ENCODE data around the gene CSNK1G2. TPM values are rescaled to one million over a fixed set of nuclear protein-coding genes. Genes with fewer than 3 reads are reported as not detected.
A peak's percentile ranks its signal among the peaks of the same experiment; 100 is the strongest.

CSNK1G2 gene
- total RNA-seq, 1 experiment from 2014 or later: 186 TPM

DNA sequence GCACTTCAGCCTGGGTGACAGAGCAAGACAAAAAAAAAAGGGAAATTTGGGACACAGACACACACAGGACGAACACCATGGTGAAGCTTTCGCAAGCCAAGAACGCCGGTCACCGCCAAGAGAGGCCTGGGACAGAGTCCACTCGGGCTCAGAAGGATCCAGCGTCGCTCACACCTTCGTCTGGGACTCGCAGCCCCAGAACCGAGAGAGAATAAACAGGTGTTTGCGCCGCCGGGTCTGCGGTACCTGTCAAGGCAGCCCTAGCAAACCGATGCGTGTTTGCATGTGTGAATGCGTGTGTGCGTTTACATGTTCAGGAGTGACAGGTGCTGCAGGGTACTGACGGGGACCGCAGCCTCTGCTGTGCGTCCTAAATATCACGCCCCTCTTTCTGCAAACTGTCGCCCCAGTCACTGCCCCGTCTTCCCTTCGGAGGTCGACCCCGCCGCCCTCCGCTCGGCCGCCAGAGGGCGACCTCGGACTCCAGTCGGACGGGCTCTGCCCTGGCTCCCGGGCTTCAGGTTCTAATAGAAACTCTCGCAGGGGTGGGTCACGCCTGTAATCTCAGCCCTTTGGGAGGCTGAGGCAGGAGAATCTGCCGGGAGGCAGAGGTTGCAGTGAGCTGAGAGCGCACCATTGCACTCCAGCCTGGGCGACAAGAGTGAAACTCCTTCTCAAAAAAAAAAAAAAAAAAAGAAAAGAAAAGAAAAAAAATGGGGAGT lies 11.8 kb upstream of the CSNK1G2 start:
- Histone ChIP-seq H3K4me3 (ENCODE audit: insufficient read depth, low read depth, low read length) (peak overlapping the region; percentile 33), H3K36me3 (replicated peaks; ENCODE audit: control insufficient read depth, insufficient read depth, low read length) (no peaks in the 10 kb centered on the region; the same call in none of the 2 replicates), H3K27me3 (ENCODE audit: control insufficient read depth, insufficient read depth, low read length) (no peaks in the 10 kb centered on the region; the same call in 1 of the 2 replicates)
- peak; percentile 98 for DNase-seq

DNA sequence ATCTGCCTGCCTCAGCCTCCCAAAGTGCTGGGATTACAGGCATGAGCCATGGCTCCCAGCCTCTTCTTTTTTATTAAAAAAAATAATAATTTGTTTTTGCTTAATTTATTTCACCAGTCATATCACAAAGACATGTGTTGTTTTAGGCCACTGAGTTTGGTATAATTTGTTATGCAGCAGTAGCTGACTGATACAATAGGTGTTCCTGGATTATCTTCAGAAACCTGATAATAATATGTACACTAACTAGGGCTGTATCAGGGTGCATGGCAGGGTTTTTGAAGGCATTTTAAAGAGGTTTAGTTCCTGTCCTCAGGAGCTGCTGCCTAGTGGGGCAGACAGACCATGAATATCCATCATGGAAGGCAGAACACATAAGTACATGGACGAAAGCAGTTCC lies 9.5 kb upstream of the CSNK1G2 start:
- H3K4me3 ChIP-seq (ENCODE audit: insufficient read depth, low read depth, low read length): no peak overlapping the region
- H3K27me3 ChIP-seq (ENCODE audit: control insufficient read depth, insufficient read depth, low read length): no peaks in the 10 kb centered on the region; the same call in 1 of the 2 replicates
- no peak for DNase-seq
- H3K36me3 ChIP-seq (replicated peaks; ENCODE audit: control insufficient read depth, insufficient read depth, low read length): no peaks in the 10 kb centered on the region

DNA sequence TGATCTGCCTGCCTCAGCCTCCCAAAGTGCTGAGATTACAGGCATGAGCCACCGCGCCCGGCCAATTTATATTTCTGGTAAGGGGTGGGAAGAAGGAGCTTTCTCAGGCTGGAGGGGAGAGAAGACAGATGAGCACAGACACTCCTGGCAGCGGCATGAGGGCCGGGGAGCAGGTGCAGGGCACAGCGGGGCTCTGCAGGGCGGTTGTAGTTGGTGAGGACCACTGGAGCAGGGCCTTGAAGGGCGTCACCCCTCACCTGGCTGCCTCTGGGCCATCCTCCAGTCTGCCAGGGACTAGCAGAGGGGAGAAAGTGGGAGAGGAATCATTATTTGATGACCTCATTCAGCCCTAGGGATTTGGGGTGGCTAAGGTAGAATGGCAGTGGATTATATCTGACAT lies 8.6 kb upstream of the CSNK1G2 start:
- no peak overlapping the region for H3K4me3 ChIP-seq (ENCODE audit: insufficient read depth, low read depth, low read length)
- H3K36me3 ChIP-seq (replicated peaks; ENCODE audit: control insufficient read depth, insufficient read depth, low read length): no peaks in the 10 kb centered on the region
- DNase-seq: no peak
- H3K27me3 ChIP-seq (ENCODE audit: control insufficient read depth, insufficient read depth, low read length): no peaks in the 10 kb centered on the region; the same call in 1 of the 2 replicates

DNA sequence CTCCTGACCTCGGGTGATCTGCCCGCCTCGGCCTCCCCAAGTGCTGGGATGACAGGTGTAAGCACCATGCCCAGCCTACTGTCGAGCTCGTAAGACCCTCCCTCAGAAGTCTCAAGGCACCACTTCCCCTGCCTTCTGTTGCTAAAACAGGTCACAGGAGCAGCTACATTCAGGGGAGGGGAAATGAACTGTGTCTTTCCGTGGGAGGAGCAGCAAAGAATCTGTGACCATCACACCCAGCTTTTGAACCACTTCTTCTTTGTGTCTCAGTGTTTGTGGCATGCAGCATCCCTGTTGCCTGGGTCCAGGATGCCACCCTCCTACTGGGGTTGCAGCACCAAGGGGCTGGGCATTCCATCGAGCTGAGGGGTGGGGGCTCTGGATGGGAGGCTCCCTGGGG lies 7.7 kb upstream of the CSNK1G2 start:
- DNase-seq: no peak
- H3K36me3 ChIP-seq (replicated peaks; ENCODE audit: control insufficient read depth, insufficient read depth, low read length): no peaks in the 10 kb centered on the region
- H3K4me3 ChIP-seq (ENCODE audit: insufficient read depth, low read depth, low read length): no peak overlapping the region
- no peaks in the 10 kb centered on the region; the same call in 1 of the 2 replicates for H3K27me3 ChIP-seq (ENCODE audit: control insufficient read depth, insufficient read depth, low read length)

DNA sequence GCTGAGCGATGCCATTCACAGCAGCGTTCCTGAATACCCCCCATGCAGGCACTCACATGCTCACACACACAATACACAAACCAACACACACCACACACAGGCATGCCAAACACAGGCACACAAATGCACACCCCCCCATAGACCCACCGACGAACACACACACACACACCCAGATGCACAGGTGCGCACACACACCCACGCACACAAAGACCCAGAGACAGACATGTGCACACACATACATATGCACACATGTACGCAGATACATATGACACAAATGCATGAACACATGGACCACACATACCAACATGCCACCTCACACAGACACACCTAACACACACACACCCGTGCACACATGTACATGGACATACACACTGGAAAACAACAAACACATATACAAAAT lies 7.0 kb upstream of the CSNK1G2 start:
- no peaks in the 10 kb centered on the region; the same call in 1 of the 2 replicates for H3K27me3 ChIP-seq (ENCODE audit: control insufficient read depth, insufficient read depth, low read length)
- DNase-seq: no peak
- H3K36me3 ChIP-seq (replicated peaks; ENCODE audit: control insufficient read depth, insufficient read depth, low read length): no peaks in the 10 kb centered on the region
- H3K4me3 ChIP-seq (ENCODE audit: insufficient read depth, low read depth, low read length): no peak overlapping the region

DNA sequence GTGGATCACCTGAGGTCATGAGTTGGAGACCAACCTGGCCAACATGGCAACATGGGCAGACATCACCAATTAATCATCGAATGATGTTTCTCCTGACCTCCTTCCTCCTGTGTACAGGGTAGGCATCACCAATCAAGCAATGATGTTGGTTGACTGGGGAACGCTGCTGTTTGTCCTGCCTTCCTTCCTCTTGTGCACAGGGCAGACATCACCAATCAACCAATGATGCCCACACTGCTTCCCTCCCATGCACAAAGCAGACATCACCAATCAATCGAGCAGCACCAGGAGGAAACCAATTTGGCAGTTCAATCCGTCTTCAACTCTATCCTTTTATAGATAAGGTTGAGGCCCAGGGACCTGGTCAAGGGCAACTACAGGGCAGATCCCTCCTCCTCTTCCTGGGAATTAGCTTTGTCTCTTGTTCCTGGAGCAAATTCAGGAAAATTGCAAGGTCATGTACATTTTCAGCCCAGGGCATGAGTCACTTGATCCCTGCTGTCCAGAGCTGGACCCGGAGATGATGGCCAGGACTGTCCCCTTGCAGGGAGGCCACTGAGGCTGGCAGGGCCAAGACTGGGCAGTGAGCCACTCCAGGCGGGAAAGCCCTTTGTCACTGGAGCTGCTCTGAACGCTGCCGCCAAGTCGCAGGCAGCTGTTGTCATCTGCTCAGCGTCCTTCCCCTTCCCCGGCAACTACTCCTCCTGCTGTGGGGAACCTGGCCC lies 5.3 kb upstream of the CSNK1G2 start:
- no peaks in the 10 kb centered on the region for H3K27me3 ChIP-seq (ENCODE audit: control insufficient read depth, insufficient read depth, low read length)
- DNase-seq: no peak
- no peaks in the 10 kb centered on the region for H3K36me3 ChIP-seq (replicated peaks; ENCODE audit: control insufficient read depth, insufficient read depth, low read length)
- no peak overlapping the region for H3K4me3 ChIP-seq (ENCODE audit: insufficient read depth, low read depth, low read length)

DNA sequence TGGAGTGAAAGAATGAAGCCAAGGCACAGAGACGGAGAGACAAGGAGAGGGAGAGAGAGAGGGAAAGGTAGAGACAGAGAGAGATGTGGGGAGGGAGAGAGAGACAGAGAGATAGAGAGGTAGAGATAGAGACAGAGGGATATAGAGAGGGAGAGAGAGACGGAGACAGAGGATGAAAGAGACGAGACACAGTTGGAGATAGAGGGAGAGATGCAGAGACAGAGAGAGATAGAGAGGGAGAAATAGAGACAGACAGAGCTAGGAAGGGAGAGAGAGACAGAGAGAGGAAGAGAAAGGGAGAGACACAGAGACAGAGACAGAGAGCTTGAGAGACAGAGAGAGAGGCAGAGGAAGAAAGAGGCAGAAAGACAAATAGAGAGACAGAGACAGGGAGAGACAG lies 4.5 kb upstream of the CSNK1G2 start:
- Histone ChIP-seq H3K27me3 (ENCODE audit: control insufficient read depth, insufficient read depth, low read length) (no peaks in the 10 kb centered on the region), H3K4me3 (ENCODE audit: insufficient read depth, low read depth, low read length) (no peak overlapping the region), H3K36me3 (replicated peaks; ENCODE audit: control insufficient read depth, insufficient read depth, low read length) (no peaks in the 10 kb centered on the region)
- no peak for DNase-seq

DNA sequence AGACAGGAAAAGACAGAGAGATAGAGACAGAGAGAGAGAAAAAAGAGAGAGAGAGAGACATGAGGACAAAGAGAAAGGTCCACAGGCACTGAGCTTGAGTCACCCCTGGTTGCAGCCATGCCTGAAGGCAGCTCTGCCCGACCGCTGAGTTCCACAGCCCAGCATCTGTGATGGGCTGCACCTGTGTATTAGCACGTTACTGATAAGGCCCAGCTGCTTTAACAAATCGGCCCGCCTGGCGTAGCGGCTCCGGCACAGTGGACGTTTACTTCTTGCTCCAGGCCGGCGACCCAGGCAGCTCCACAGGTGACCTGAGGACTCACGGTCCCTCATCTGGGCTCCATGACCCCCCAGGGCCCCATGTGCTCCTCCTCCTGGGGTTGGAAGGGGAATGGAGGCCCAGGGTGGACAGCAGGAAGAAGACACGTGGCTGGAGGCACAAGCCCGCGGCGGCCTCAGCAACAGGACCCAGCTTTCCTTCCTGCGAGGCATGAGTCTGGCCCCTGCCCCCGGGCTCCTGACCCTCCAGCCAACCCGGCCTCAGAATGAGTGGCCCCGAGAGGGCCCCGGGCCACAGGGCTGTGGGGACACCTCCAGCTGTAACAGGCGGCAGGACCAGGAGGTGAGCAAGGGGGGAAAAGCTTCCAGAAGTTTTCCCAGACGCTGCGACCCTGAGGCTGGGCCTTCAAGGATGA lies 3.9 kb upstream of the CSNK1G2 start:
- DNase-seq: no peak
- Histone ChIP-seq H3K4me3 (ENCODE audit: insufficient read depth, low read depth, low read length) (no peak overlapping the region), H3K36me3 (replicated peaks; ENCODE audit: control insufficient read depth, insufficient read depth, low read length) (no peaks in the 10 kb centered on the region), H3K27me3 (ENCODE audit: control insufficient read depth, insufficient read depth, low read length) (no peaks in the 10 kb centered on the region)

DNA sequence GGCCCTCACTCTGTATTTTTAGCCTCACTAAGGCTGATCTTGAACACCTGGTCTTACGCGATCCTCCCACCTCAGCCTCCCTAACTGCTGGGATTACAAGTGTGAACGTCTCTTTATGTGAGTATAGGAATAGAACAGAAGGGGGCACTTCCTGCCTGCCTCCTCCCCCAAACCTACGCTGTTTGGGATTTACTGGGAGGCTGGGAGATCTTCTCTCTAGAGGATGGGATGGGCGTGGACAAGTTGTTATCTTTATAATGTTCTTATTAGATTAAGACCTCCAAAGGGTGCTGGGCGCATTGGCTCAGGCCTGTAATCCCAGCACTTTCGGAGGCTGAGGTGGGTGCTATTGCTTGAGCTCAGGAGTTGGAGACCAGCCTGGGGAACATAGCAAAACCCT lies 2.9 kb upstream of the CSNK1G2 start:
- DNase-seq: no peak
- Histone ChIP-seq H3K36me3 (replicated peaks; ENCODE audit: control insufficient read depth, insufficient read depth, low read length) (no peaks in the 10 kb centered on the region), H3K27me3 (ENCODE audit: control insufficient read depth, insufficient read depth, low read length) (no peaks in the 10 kb centered on the region), H3K4me3 (ENCODE audit: insufficient read depth, low read depth, low read length) (no peak overlapping the region)

DNA sequence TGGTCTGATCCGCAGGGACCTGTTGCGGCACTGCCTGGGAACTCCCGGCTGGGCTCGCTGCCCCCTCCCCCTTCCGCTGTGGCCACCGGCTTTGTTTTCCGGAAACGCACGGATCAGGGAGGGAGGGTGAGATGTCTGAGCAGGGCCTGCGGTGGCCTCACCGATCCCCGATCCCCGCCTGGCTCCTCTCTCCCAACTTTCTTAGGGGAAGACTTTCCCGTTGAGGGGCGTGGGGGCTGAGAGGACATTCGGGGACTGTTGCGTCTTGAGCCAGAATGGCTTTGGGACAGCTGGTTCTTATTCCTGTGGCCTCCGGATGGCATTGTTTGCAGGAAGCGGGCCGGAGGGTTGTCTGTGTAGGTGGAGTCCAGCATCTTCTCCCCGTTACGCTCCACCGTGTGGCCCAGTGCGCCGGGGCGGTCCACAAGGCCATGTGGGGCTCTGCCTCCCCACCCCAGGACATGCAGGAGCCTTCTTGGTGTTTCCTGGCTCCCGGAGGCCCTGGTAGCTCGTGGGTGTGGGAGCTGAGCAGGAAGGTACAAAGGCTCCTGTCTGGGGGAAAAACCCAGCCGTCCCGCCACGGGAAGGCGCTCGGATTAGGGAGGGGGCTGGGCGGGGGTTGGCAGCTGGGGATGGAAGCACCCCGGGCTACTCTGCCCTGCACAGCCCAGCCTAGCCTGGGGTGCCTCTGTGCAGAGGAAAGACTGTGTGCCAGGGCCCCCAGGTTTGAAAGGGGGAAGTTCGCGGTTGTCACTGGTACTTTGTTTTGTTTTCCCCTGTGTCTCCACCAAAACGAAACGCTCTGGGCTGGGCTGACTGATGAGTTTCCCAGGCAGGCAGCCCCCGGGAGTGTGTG lies 1.3 kb downstream of the CSNK1G2 start:
- Histone ChIP-seq H3K4me3 (ENCODE audit: insufficient read depth, low read depth, low read length) (peak overlapping the region; percentile 80), H3K27me3 (ENCODE audit: control insufficient read depth, insufficient read depth, low read length) (no peaks in the 10 kb centered on the region), H3K36me3 (replicated peaks; ENCODE audit: control insufficient read depth, insufficient read depth, low read length) (no peaks in the 10 kb centered on the region)
- peak; percentile 98 for DNase-seq

DNA sequence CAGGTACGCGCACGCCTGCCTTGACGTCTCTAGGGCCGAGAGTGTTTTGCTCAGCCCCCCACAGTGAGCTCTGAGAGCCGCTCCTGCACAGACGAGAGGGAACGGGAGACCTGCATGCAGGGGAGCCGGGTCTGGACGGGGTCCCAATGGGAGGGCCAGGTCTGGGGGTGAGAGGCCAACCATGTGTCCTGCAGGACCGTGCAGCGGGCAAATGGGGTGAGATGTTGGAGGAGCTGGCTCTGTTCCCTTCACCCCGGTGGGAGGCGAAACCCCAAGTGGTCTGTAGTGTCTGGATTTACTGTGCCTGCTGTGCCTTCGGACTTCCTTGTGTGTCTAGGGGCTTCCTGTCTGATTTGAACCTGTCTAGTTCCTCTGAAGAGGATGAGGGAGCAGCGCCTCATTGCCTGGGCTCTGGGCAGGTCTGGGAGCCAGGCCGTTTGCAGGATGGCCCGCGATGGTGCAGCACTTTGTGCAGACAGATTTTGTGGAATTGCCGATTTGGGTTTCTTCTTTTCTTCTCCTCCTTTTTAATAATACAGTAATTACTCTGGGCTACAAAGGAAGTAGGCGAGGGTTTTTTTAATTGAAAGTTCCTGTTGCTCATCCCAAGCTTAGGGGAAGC lies 2.1 kb downstream of the CSNK1G2 start:
- Histone ChIP-seq H3K27me3 (ENCODE audit: control insufficient read depth, insufficient read depth, low read length) (no peaks in the 10 kb centered on the region), H3K36me3 (replicated peaks; ENCODE audit: control insufficient read depth, insufficient read depth, low read length) (no peaks in the 10 kb centered on the region), H3K4me3 (ENCODE audit: insufficient read depth, low read depth, low read length) (peak overlapping the region; percentile 80)
- DNase-seq: no peak

DNA sequence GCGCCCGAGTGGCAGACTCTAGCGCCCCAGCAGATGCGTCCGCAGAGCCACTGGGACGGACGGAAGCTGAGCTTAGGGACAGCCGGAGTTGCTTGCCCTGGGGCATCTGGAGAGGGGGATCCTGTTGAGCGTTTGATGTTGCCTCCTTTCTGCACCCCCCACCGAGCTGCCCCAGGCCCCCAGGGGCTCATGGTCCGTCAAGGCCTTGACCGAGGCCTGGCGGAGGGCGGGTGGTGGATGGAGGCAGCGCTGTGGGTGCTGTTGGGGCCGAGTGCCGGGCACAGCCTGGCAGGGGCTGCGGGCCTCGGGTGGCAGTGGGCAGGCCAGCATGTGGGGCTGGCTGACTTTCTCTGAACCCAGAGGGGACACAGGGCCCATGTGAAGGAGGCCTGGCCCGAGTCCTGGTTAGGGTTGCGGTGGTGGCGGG lies 2.7 kb downstream of the CSNK1G2 start:
- no peak overlapping the region for H3K4me3 ChIP-seq (ENCODE audit: insufficient read depth, low read depth, low read length)
- no peaks in the 10 kb centered on the region for H3K27me3 ChIP-seq (ENCODE audit: control insufficient read depth, insufficient read depth, low read length)
- H3K36me3 ChIP-seq (replicated peaks; ENCODE audit: control insufficient read depth, insufficient read depth, low read length): no peaks in the 10 kb centered on the region

DNA sequence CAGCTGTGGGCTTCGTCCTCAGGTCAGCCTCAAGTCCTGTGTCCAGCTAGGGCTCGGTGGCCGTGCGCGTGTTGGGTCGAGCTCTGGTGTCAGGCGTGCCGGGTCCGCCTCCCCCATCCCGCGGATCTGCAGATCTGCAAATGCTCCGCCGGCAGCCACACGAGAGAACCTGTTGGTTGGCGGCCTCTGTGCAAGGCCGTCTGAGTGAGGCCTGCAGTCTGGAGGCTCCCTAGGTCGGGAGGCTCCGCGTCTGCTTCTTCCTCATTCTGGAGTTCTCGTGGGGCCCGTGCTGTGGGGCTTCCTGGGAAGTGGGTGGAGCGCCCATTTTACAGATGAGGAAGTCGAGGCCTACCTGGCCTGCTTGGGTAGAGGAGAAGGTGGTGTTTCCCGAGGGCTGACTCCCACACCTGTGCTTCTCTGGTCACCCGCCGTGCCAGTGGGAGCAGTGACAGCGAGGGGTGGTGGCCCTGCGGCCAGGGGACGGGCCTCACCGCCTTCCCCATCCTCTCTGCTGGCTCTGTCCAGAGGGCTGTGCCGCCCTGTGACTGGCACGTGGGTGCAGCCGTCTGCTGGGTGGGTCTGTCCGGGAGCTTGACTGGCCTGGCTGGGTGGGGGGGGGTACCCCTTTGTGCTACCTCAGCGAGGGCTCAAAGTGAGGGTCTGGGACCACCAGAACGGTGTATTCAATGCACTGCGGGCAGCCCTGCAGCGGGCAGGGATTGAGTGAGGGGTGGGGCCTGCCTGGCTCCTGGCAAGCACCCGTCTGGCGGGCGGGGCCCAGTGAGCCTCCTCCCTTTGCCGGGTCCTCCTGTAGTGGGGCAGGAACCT lies 3.3 kb downstream of the CSNK1G2 start:
- DNase-seq: peak; percentile 51
- Histone ChIP-seq H3K27me3 (ENCODE audit: control insufficient read depth, insufficient read depth, low read length) (no peaks in the 10 kb centered on the region), H3K36me3 (replicated peaks; ENCODE audit: control insufficient read depth, insufficient read depth, low read length) (no peaks in the 10 kb centered on the region), H3K4me3 (ENCODE audit: insufficient read depth, low read depth, low read length) (no peak overlapping the region)

More for the DNA sequence above, 2.7 kb downstream of the CSNK1G2 start:
- no peak for DNase-seq

Measured in H7 (cell line).